ENCODE results near the gene ZNF846. TPM values are rescaled to one million over a fixed set of nuclear protein-coding genes. Genes with fewer than 3 reads are reported as not detected.

ZNF846 gene
- total and polyA plus RNA-seq, 9 of the 15 experiments (the other 6 are each of a cell fraction or from before 2014, with no cell fraction given) = 4.1 to 8.7 (median 7.8) TPM

GRCh38 chr19:9757544-9758501 lies 10.7 kb downstream of the ZNF846 start:
- Histone ChIP-seq H3K27ac (ENCODE audit: extremely low read depth, low read depth, low read length) (no peak overlapping the region), H2AFZ (ENCODE audit: low read depth, low read length) (no peak overlapping the region), H3K4me3 (no peak overlapping the region), H3K36me3 (ENCODE audit: control insufficient read depth, insufficient read depth, low read length) (peaks cover 12% of the 10 kb centered on the region; the same call in 2 of the 3 replicates), H3K4me2 (ENCODE audit: insufficient read depth, low read length) (no peak overlapping the region), H3K9me3 (replicated peaks; ENCODE audit: control insufficient read depth, insufficient read depth, low read depth, low read length) (peaks cover 15% of the 10 kb centered on the region; the same call in 1 of the 2 replicates), H3K4me1 (replicated peaks in 1 of 2; ENCODE audit: control insufficient read depth in 2 of 2, insufficient read depth in 2 of 2, low read length in 2 of 2) (no peaks in the 10 kb centered on the region), H3K9me1 (ENCODE audit: control insufficient read depth, insufficient read depth, low read length) (no peaks in the 10 kb centered on the region), H4K20me1 (replicated peaks; ENCODE audit: control insufficient read depth, insufficient read depth, low read length) (no peaks in the 10 kb centered on the region), H3K27me3 (ENCODE audit: control insufficient read depth in 2 of 2, insufficient read depth in 2 of 2, low read length in 2 of 2) (no peaks in the 10 kb centered on the region), H3K9ac (ENCODE audit: insufficient read depth in 1 of 2, low read depth in 2 of 2, low read length in 2 of 2) (no peak overlapping the region), H3K79me2 (ENCODE audit: control insufficient read depth, insufficient read depth, low read length) (no peaks in the 10 kb centered on the region)
- DNase-seq (ENCODE audit: extremely low read depth in 1 of 4, low spot score in 3 of 4) (no peak), ATAC-seq (no peak), FAIRE-seq (peak; percentile 42)
- 40% methylated on average over 9 of the region's 9 CpGs for WGBS (ENCODE audit: insufficient coverage, low coverage, missing lambda C conversion rate)
- intact Hi-C loops (cut with micrococcal nuclease) = no loop called here
- TF ChIP-seq SOX6 (IDR thresholded peaks at IDR 0.05) (peak; percentile 20; the same call in 1 of the 2 replicates), TRIM28 (IDR thresholded peaks at IDR 0.05) (peak; percentile 82), ZNF75A (CRISPR knock-in tag; IDR thresholded peaks at IDR 0.05) (peak; percentile 96), XRCC3 (IDR thresholded peaks at IDR 0.05) (peak; percentile 80), POLR2G (IDR thresholded peaks at IDR 0.05; ENCODE audit: low read depth, low read length) (no peak), DMBX1 (CRISPR knock-in tag; IDR thresholded peaks at IDR 0.05; ENCODE audit: borderline replicate concordance) (no peak), TAF15 (IDR thresholded peaks at IDR 0.05; ENCODE audit: low read depth, low read length) (no peak), CBX5 (IDR thresholded peaks at IDR 0.05; ENCODE audit: borderline replicate concordance, low read depth) (0 out of 2 replicates have a peak, but pooled peaks have one; percentile 22), SRSF1 (IDR thresholded peaks at IDR 0.05; ENCODE audit: low read depth, low read length) (no peak), HLTF (IDR thresholded peaks at IDR 0.05) (no peak), ZNF274 (IDR thresholded peaks at IDR 0.05; ENCODE audit: borderline replicate concordance, low read depth, low read length) (peak; percentile 93), TEAD4 (IDR thresholded peaks at IDR 0.05; ENCODE audit: low read length) (peak; percentile 8; the same call in 1 of the 2 replicates), TEAD4 (CRISPR knock-in tag; IDR thresholded peaks at IDR 0.05; ENCODE audit: borderline replicate concordance) (no peak), MTA3 (IDR thresholded peaks at IDR 0.05; ENCODE audit: borderline replicate concordance) (peak; percentile 28; the same call in 1 of the 2 replicates), CBX3 (IDR thresholded peaks at IDR 0.05; ENCODE audit: borderline replicate concordance in 1 of 2, low read length in 2 of 2) (peak in 1 of 2 experiments; percentile 74; a peak in 2 of 3 replicates), ZNF280B (CRISPR knock-in tag; IDR thresholded peaks at IDR 0.05) (peak; percentile 58; the same call in 1 of the 2 replicates), CBX1 (IDR thresholded peaks at IDR 0.05; ENCODE audit: low read depth) (0 out of 2 replicates have a peak, but pooled peaks have one; percentile 13), RBM25 (IDR thresholded peaks at IDR 0.05; ENCODE audit: low read depth, low read length, severe bottlenecking) (peak; percentile 75), ZNF280A (IDR thresholded peaks at IDR 0.05; ENCODE audit: low read depth, partially characterized antibody) (peak; percentile 67), TRIM24 (IDR thresholded peaks at IDR 0.05) (peak in 1 of 2 experiments; percentile 43; a peak in 2 of 4 replicates)
- ChIA-PET POLR2A (interaction anchor here (0.9 kb wide), 1 partner anchor 10 kb away, joined by 3 read pairs; the partner anchor contains the start of gene ZNF846), CTCF (ENCODE audit: low intra/inter-chr PET ratio) (no interaction called here)
- BruUV-seq (replicated peaks) = no TSS peak
- in situ Hi-C loops (cut with MboI) = no loop called here

Data from K562 (cell line).